C4-2B (cell line): ENCODE measurements around the gene POLN.

ENCODE experiments used
- CTCF ChIP-seq: fragments of 450-650 bp; conservative IDR thresholded peaks from 2 replicates; pipeline ENCODE4 v1.5.1; 2017; ENCODE audit warnings: mild to moderate bottlenecking
- ZFX ChIP-seq: fragments of 450-650 bp; IDR thresholded peaks from 2 replicates; pipeline ENCODE4 v1.6.1; 2017

- TF ChIP-seq CTCF (no peak), ZFX (no peak)
Measured at GRCh38 chr4:2126309-2127043, 115.4 kb downstream of the POLN start.
